Natural killer cell treated with Interleukin-12 subunit alpha and Interleukin-12 subunit beta and Interleukin-15 and Interleukin-18, amount 100 ng/mL, for 72 hours (primary cell): ENCODE data around the gene HPRT1. TPM values are rescaled to one million over a fixed set of nuclear protein-coding genes. Genes with fewer than 3 reads are reported as not detected.

Experiments
- ATAC-seq, 2 donors: fragments of 150-1000 bp; cut with Tn5 transposase in 1 of 2; sonication (Bioruptor Pico), chemical (Tn5 transposase) in 1 of 2; 2 replicates each; pipeline ENCODE4 v1.10.0; 2021
- DNase-seq: peaks from one replicate; pipeline ENCODE4 v3.0.0; 2022; ENCODE audit warnings: low spot score
- H3K27ac Mint-ChIP-seq, 2 donors: 1 replicate in 1 of 2; 2 replicates in 1 of 2; pipeline ENCODE4 v1.8.0; 2022; ENCODE audit warnings: mixed read lengths in 2 of 2, mild to moderate bottlenecking in 1 of 2, moderate library complexity in 1 of 2
- H3K27me3 Mint-ChIP-seq, 2 donors: 1 replicate in 1 of 2; 2 replicates in 1 of 2; pipeline ENCODE4 v1.8.0; 2022; ENCODE audit warnings: mixed read lengths in 2 of 2
- H3K36me3 Mint-ChIP-seq: one replicate; pipeline ENCODE4 v1.8.0; 2022; ENCODE audit warnings: mixed read lengths
- H3K4me1 Mint-ChIP-seq, 2 donors: 1 replicate in 1 of 2; 2 replicates in 1 of 2; pipeline ENCODE4 v1.8.0; 2022; ENCODE audit warnings: low read depth in 2 of 2, mixed read lengths in 2 of 2, mild to moderate bottlenecking in 1 of 2
- H3K4me3 Mint-ChIP-seq: one replicate; pipeline ENCODE4 v1.8.0; 2022; ENCODE audit warnings: mixed read lengths
- H3K9me3 Mint-ChIP-seq: 2 replicates; pipeline ENCODE4 v1.8.0; 2022; ENCODE audit warnings: mixed read lengths
- total RNA-seq, 2 donors: library from RNA; stranded (reverse); gene quantifications; one replicate each; pipeline ENCODE4 v1.2.3, GENCODE V29; 2022

The HPRT1 gene
- total RNA-seq, 2 donors from 2014 or later, result 59.7 to 67.4 TPM

DNA sequence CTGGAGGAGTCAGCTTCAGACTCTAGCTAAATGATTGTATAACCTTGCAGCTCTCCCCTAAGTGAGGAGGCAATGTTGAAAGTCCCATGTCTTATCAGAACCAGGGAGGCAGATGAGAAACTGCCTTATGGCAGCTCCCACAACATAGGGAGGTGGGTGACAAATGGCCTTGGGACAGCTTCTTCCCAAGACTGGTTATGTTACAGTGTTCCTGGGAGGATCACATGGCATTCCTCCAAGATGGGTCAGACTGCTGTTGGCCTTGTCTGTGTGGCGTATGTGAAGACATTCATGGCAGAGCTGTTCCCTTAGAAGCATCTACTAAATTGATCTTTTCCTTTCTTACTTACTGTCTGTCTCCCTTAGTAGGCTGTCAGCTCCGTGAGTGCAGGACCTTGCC lies 42.0 kb downstream of the HPRT1 start:
- Mint-ChIP-seq H3K36me3 (peaks cover 4% of the 10 kb centered on the region), H3K4me3 (no peak overlapping the region), H3K4me1 (no peaks in the 10 kb centered on the region), H3K27ac (no peak overlapping the region), H3K27me3 (peaks cover 0 to 2% of the 10 kb centered on the region in 2 donors), H3K9me3 (no peaks in the 10 kb centered on the region)
- DNase-seq, result no peak
- no peak for ATAC-seq

DNA sequence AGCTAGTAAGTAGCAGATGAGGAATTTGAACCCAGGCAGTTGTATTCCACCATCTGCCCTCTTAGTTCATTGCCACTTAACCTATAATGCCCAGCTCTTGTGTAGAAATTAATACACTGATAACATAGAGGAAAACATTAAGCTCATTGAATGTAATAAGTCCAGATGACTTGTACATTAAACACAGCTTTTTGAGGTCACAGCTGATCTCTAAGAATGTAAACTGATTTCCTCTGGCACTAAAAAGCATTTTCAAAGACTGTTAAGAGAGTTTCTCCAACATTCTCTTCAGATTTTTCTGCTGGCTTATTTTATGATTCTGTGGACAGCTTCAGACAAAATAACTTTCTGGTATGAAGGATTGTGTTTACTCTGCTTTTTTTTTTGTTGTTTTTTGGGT lies 42.7 kb downstream of the HPRT1 start:
- no peak for ATAC-seq
- H3K27me3 Mint-ChIP-seq, result peaks cover 0 to 2% of the 10 kb centered on the region in 2 donors
- no peak overlapping the region for H3K4me3 Mint-ChIP-seq
- H3K9me3 Mint-ChIP-seq, result no peaks in the 10 kb centered on the region
- no peaks in the 10 kb centered on the region for H3K4me1 Mint-ChIP-seq
- H3K36me3 Mint-ChIP-seq, result peaks cover 4% of the 10 kb centered on the region
- no peak overlapping the region for H3K27ac Mint-ChIP-seq
- no peak for DNase-seq

DNA sequence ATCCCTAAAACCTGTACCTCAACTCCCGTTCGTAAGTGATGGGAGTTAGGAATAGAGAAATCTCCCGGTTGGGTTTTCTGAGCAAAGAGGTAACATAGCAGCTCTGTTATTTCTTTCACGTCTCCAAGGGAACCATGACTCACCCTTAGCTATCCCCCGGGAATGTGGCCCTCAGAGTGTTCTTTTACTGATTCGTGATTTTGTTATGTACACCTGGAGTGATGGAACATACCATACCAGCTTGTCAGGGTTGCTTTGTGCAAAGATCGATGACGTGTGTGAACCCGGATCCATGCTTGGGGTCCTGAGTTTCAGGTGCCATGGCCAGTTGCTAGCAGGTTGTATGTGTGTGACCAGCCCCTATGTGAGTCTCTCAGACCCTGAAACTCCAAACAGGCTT lies 52.6 kb downstream of the HPRT1 start:
- H3K27ac Mint-ChIP-seq, result no peak overlapping the region
- no peaks in the 10 kb centered on the region for H3K4me1 Mint-ChIP-seq
- no peaks in the 10 kb centered on the region for H3K36me3 Mint-ChIP-seq
- no peak for ATAC-seq
- no peak overlapping the region for H3K4me3 Mint-ChIP-seq
- H3K9me3 Mint-ChIP-seq, result no peaks in the 10 kb centered on the region
- DNase-seq, result no peak
- peaks cover 0 to 3% of the 10 kb centered on the region in 2 donors for H3K27me3 Mint-ChIP-seq

DNA sequence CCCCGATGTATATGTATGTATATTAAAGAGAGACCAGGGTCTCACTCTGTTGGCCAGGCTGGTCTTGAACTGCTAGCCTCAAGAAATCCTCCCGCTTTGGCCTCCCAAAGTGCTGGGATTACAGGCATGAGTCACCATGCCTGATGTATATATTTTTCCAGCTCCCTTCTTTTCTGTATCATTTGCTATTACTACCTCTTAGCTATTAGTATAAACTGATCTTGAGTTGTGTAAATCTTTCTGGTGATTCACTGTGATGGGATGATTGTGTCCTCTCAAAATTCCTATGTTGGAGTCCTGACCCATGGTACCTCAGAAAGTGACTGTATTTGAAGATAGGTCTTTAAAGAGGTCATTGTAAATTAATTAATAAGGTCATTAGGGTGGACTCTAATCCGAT lies 53.1 kb downstream of the HPRT1 start:
- DNase-seq, result no peak
- no peak overlapping the region for H3K27ac Mint-ChIP-seq
- H3K4me1 Mint-ChIP-seq, result no peaks in the 10 kb centered on the region
- ATAC-seq, result no peak
- no peaks in the 10 kb centered on the region for H3K36me3 Mint-ChIP-seq
- H3K4me3 Mint-ChIP-seq, result no peak overlapping the region
- H3K27me3 Mint-ChIP-seq, result peaks cover 0 to 3% of the 10 kb centered on the region in 2 donors
- no peaks in the 10 kb centered on the region for H3K9me3 Mint-ChIP-seq

DNA sequence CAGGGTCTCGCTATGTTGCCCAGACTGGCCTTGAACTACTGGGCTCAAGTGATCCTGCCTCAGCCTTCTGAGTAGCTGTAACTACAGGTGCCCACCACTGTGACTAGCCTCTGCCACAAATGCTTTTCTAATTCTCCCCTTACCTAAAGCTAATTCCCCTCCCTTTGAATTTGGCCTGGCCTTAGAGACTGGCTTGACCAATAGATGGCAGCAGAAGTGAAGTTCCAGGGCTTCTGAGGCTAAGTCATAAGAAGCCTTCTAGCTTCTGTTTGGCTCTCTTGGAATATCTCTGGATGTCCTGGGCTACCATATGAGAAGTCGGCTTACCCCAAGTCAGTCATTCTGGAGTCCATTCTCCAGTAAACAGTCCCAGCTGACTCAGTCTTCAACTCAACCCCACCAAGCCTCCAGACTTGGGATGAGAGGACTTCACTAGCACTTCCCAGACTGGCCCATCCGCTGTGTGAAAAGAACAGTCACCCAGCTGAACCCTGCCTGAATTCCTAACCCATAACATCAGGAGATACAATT lies 61.0 kb downstream of the HPRT1 start:
- H3K9me3 Mint-ChIP-seq, result no peaks in the 10 kb centered on the region

DNA sequence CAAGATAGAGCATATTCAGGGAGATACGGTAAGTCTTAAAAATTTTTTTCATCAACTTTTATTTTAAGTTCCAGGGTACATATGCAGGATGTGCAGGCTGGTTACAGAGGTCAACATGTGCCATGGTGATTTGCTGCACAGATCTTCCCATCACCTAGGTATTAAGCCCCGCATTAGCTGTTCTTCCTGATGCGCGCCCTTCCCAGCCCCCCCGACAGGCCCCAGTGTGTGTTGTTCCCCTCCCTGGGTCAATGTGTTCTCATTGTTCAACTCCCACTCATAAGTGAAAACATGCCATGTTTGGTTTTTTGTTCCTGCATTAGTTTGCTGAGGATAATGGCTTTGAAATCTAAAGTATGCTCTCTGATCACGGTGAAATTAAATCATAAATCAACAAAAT lies 64.2 kb downstream of the HPRT1 start:
- no peak for DNase-seq
- no peak for ATAC-seq
- H3K27ac Mint-ChIP-seq, result no peak overlapping the region
- no peaks in the 10 kb centered on the region for H3K27me3 Mint-ChIP-seq
- H3K4me1 Mint-ChIP-seq, result peaks cover 6 to 8% of the 10 kb centered on the region in 2 donors
- H3K36me3 Mint-ChIP-seq, result no peaks in the 10 kb centered on the region
- H3K9me3 Mint-ChIP-seq, result no peaks in the 10 kb centered on the region
- H3K4me3 Mint-ChIP-seq, result no peak overlapping the region

More for the DNA sequence above, 61.0 kb downstream of the HPRT1 start:
- no peaks in the 10 kb centered on the region for H3K36me3 Mint-ChIP-seq
- DNase-seq (no peak), ATAC-seq (no peak)
- peaks cover 6 to 8% of the 10 kb centered on the region in 2 donors for H3K4me1 Mint-ChIP-seq
- H3K27me3 Mint-ChIP-seq, result no peaks in the 10 kb centered on the region
- H3K27ac Mint-ChIP-seq, result no peak overlapping the region
- H3K4me3 Mint-ChIP-seq, result no peak overlapping the region

DNA sequence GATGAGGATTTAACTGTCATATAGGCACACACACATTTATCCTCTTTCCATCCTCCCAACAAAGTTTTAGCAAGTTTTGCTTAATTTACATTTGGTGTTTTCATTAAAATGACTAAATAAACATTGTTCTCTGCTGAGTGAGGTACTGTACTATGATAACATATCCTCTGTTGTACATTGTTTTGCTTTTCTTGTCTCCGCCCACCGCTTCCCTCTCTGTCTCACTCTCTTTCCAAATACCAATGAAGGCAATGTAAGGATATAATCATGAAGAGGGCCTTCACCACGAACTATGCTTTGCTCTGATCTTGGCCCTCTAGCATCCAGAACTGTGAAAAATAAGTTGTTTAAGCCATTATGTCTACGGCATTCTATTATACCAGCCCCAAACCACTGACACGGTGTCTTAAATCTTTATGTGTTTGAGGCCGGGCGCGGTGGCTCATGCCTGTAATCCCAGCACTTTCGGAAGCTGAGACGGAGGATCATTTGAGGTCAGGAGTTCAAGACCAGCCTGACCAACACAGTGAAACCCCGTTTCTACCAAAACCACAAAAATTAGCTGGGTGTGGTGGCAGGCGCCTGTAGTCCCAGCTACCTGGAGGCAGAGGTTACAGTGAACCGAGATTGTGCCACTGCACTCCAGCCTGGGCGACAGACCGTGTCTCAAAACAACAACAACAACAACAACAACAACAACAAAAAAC lies 65.3 kb downstream of the HPRT1 start:
- Mint-ChIP-seq H3K4me3 (no peak overlapping the region), H3K4me1 (peaks cover 6 to 8% of the 10 kb centered on the region in 2 donors), H3K9me3 (no peaks in the 10 kb centered on the region), H3K27ac (no peak overlapping the region), H3K27me3 (no peaks in the 10 kb centered on the region), H3K36me3 (no peaks in the 10 kb centered on the region)
- DNase-seq, result no peak
- no peak for ATAC-seq

DNA sequence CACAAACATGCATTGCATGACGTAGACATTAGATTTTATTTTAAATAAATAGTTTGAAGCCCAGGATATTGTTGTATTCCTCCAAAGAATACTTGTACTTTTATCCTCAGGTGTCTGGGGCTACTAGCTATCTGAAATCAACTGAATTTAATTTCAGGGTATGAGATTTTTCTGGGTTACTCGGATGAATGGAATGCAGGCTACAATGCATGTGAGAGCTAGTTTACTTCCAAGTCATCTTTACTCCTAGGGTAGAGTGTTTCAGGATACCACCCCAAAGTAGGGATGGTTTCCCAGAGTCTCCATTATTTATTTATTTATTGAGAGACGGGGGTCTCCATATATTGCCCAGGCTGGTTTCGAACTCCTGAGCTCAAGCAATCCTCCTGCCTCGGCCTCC lies 66.4 kb downstream of the HPRT1 start:
- no peaks in the 10 kb centered on the region for H3K27me3 Mint-ChIP-seq
- no peaks in the 10 kb centered on the region for H3K9me3 Mint-ChIP-seq
- peaks cover 6 to 8% of the 10 kb centered on the region in 2 donors for H3K4me1 Mint-ChIP-seq
- H3K36me3 Mint-ChIP-seq, result no peaks in the 10 kb centered on the region
- no peak overlapping the region for H3K4me3 Mint-ChIP-seq
- ATAC-seq (no peak), DNase-seq (no peak)
- no peak overlapping the region for H3K27ac Mint-ChIP-seq

DNA sequence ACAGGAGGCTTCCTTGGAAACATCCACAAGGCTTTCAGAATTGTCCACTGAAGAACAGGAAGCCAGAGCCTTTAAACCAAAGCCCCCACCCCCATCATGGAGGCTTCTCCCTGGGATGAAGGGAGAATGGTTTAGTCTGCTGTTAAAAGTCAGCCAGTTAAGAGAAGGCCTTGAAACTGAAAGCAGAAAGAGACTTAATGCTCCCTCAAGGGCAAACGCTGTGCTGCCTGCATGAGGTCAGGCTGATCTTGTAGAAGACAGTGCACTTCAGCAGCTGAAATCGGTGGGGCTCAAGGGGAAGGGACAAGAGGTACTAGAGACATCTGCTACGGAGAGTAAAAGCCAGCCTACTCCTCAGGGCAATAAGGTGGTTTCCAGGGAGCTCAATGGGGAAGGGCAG lies 69.0 kb downstream of the HPRT1 start:
- H3K9me3 Mint-ChIP-seq, result no peaks in the 10 kb centered on the region
- peaks cover 0 to 5% of the 10 kb centered on the region in 2 donors for H3K27me3 Mint-ChIP-seq
- no peak for ATAC-seq
- no peak overlapping the region for H3K4me3 Mint-ChIP-seq
- DNase-seq, result no peak
- H3K27ac Mint-ChIP-seq, result no peak overlapping the region
- no peaks in the 10 kb centered on the region for H3K36me3 Mint-ChIP-seq
- no peaks in the 10 kb centered on the region for H3K4me1 Mint-ChIP-seq

DNA sequence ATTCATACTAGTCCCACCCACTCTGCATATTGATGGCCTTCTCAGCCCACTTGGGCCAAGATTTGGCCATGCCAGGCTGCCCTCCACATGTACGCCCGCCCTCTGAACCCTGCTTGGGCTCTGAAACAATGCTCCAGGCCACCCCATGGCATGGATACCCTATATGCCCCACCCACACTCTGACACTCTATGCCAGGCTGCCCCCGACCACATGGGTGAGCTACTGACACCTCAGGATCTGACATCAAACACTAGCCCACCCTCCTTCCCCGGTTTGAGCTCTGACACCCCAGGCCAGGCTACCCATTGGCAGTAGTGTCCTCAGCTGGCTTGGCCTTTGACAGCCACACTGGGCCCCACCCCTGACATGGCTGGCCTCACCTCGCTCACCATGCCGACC lies 69.5 kb downstream of the HPRT1 start:
- Mint-ChIP-seq H3K4me3 (no peak overlapping the region), H3K27me3 (peaks cover 0 to 5% of the 10 kb centered on the region in 2 donors), H3K4me1 (no peaks in the 10 kb centered on the region), H3K27ac (no peak overlapping the region), H3K36me3 (no peaks in the 10 kb centered on the region), H3K9me3 (no peaks in the 10 kb centered on the region)
- DNase-seq, result no peak
- no peak for ATAC-seq

DNA sequence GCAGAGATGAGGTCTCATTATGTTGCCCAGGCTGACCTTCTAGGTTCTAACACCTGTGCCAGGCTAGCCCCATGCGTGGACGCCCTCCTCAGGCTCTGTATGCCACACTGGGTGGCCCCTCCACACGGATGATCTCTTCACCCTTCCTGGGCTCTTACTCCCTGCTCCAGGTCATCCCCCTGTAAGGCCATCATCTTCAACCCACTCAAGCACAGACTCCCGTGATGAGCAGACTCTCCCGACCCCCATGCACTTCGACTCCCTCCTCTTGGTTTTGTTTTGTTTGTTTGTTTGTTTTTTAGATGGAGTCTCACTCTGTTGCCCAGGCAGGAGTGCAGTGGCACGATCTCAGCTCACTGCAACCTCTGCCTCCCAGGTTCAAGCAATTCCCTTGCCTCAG lies 70.9 kb downstream of the HPRT1 start:
- Mint-ChIP-seq H3K27me3 (peaks cover 0 to 5% of the 10 kb centered on the region in 2 donors), H3K4me3 (no peak overlapping the region), H3K4me1 (no peaks in the 10 kb centered on the region), H3K27ac (no peak overlapping the region), H3K36me3 (no peaks in the 10 kb centered on the region), H3K9me3 (no peaks in the 10 kb centered on the region)
- DNase-seq (no peak), ATAC-seq (no peak)

DNA sequence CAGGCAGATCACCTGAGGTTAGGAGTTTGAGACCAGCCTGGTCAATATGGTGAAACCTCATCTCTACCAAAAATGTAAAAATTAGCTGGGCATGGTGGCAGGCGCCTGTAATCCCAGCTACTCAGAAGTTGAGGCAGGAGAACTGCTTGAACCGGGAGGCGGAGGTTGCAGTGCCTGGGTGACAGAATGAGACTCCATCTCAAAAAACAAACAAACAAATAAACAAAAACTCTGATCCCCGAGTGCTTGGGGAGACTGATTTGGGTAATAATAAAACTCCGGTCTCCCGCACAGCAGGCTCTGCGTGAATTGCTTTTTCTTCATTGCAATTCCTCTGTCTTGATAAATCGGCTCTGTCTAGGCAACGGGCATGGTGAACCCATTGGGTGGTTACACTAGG lies 73.4 kb downstream of the HPRT1 start:
- peaks cover 0 to 10% of the 10 kb centered on the region in 2 donors for H3K27me3 Mint-ChIP-seq
- no peak for ATAC-seq

DNA sequence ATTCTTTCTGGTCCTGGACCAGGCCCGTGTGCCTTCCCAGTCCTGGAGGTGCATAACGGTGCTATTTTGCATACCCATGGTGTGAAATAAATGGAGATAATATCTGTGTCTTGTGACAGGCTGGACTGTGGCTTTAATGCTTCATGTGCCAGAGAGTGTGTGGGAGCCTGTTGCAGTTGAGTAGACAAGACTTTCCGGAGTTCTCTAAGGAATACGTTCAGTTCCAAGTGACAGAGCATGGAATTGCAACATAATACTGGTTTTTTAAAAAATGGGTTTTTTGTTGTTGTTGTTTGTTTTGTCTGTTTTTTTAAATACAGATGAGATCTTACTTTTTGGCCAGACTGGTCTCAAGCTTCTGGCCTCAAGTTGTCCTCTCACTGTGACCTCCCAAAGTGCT lies 74.0 kb downstream of the HPRT1 start:
- Mint-ChIP-seq H3K27me3 (peaks cover 0 to 14% of the 10 kb centered on the region in 2 donors), H3K9me3 (no peaks in the 10 kb centered on the region), H3K4me1 (no peaks in the 10 kb centered on the region), H3K4me3 (no peak overlapping the region), H3K36me3 (no peaks in the 10 kb centered on the region), H3K27ac (no peak overlapping the region)
- ATAC-seq, result no peak
- no peak for DNase-seq

More for the DNA sequence above, 73.4 kb downstream of the HPRT1 start:
- no peak for DNase-seq
- no peaks in the 10 kb centered on the region for H3K4me1 Mint-ChIP-seq
- H3K27ac Mint-ChIP-seq, result no peak overlapping the region
- H3K9me3 Mint-ChIP-seq, result no peaks in the 10 kb centered on the region
- no peak overlapping the region for H3K4me3 Mint-ChIP-seq
- H3K36me3 Mint-ChIP-seq, result no peaks in the 10 kb centered on the region

DNA sequence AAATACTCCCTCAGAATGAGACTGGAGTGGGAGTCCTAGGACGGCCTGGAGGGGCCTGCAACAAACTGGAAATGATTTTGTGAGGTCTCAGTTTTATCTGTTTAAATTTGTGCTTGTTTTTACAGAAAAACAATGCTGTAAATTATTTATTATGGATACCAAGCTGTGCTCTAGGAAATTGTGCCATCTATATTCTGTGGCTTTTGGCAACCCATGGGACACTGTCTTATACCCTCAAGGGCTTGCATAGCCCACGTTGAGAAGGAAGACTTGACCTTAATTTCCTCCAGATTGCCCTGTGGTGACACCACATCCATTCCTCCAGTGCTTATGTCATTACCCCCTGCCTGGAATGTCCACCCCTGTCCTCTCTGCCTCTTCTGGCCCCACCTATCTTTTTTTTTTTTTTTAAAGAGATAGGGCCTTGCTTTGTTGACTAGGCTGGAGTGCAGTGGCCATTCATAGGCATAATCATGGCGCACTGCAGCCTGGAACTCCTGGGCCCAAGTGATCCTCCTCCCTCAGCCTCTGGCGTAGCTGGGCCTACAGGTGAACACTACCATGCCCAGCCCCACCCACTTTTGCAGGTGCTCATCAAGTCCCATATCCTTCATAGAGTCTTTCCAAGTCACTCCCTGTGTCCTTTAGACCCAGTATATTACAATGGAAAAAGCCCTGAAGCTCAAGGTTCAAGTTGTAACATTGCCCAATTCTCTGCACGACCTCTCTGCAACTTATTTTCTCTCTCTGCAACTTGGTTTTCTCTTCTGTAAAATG lies 77.4 kb downstream of the HPRT1 start:
- ATAC-seq (no peak), DNase-seq (no peak)
- peaks cover 0 to 15% of the 10 kb centered on the region in 2 donors for H3K27me3 Mint-ChIP-seq
- H3K36me3 Mint-ChIP-seq, result no peaks in the 10 kb centered on the region
- no peak overlapping the region for H3K4me3 Mint-ChIP-seq
- no peak overlapping the region for H3K27ac Mint-ChIP-seq
- H3K4me1 Mint-ChIP-seq, result no peaks in the 10 kb centered on the region
- no peaks in the 10 kb centered on the region for H3K9me3 Mint-ChIP-seq
